ENCODE measurements around the gene S100A5. TPM values are rescaled to one million over a fixed set of nuclear protein-coding genes. Genes with fewer than 3 reads are reported as not detected.

Gene S100A5
- total RNA-seq, 4 donors from 2014 or later: not detected

GRCh38 chr1:153544453-153545066 lies 3.8 kb upstream of the S100A5 start:
- TF ChIP-seq CTCF (IDR thresholded peaks at IDR 0.05): no peak
- TF ChIP-seq POLR2AphosphoS5 (IDR thresholded peaks at IDR 0.05): no peak
- TF ChIP-seq EP300 (IDR thresholded peaks at IDR 0.05): no peak
- no peak for TF ChIP-seq POLR2A (IDR thresholded peaks at IDR 0.05)
- peak overlapping the region; percentile 30 to 90 (median 80) for H3K27ac ChIP-seq
- H3K4me3 ChIP-seq: peak overlapping the region; percentile 11 to 54
- 0 to 53% methylated on average over 1 to 3 of the region's 10 CpGs for whole genome bisulfite sequencing, 2 donors (ENCODE audit: low coverage in 1 of 2)
- H3K27me3 ChIP-seq: no peaks in the 10 kb centered on the region
- no peak for ATAC-seq
- H3K9me3 ChIP-seq: no peaks in the 10 kb centered on the region
- H3K4me1 ChIP-seq: peaks cover 5 to 82% (median 68%) of the 10 kb centered on the region in 3 donors
- no peaks in the 10 kb centered on the region for H3K36me3 ChIP-seq

DNA sequence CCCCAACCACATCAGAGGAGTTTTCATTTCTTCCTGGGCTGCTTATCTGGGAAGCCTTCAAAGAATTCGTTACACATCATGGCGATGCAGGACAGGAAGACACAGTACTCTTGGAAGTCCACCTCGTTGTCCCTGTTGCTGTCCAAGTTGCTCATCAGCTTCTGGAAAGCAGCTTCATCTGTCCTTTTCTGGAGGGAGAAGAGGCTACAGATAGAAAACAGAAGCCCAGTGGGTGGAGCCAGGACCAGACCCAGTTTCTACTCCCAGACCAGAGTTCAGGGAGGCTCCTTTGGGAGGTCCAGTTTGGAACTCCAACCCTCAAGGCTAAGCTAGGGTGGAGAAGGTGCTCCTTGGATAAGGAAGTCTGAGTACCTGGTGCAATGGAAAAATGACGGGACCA lies 3.0 kb upstream of the S100A5 start:
- no peaks in the 10 kb centered on the region for H3K27me3 ChIP-seq
- ATAC-seq: no peak
- H3K27ac ChIP-seq: peak overlapping the region in 3 of 4 donors; percentile 79 to 90 (median 82)
- no peaks in the 10 kb centered on the region for H3K9me3 ChIP-seq
- H3K36me3 ChIP-seq: no peaks in the 10 kb centered on the region
- TF ChIP-seq POLR2AphosphoS5 (IDR thresholded peaks at IDR 0.05) (no peak), POLR2A (IDR thresholded peaks at IDR 0.05) (no peak), EP300 (IDR thresholded peaks at IDR 0.05) (no peak), CTCF (IDR thresholded peaks at IDR 0.05) (no peak)
- H3K4me1 ChIP-seq: peaks cover 5 to 74% (median 60%) of the 10 kb centered on the region in 3 donors
- whole genome bisulfite sequencing, 2 donors (ENCODE audit: low coverage in 1 of 2): 60 to 73% methylated on average over 1 to 3 of the region's 4 CpGs
- peak overlapping the region in 1 of 2 donors; percentile 54 for H3K4me3 ChIP-seq

- Histone ChIP-seq H3K9me3 (no peaks in the 10 kb centered on the region), H3K36me3 (no peaks in the 10 kb centered on the region), H3K4me1 (peaks cover 5 to 68% (median 54%) of the 10 kb centered on the region in 3 donors), H3K27me3 (no peaks in the 10 kb centered on the region), H3K4me3 (peak overlapping the region in 1 of 2 donors; percentile 54), H3K27ac (peak overlapping the region in 3 of 4 donors; percentile 79 to 90 (median 82))
- no peak for TF ChIP-seq CTCF (IDR thresholded peaks at IDR 0.05)
- TF ChIP-seq POLR2A (IDR thresholded peaks at IDR 0.05): no peak
- TF ChIP-seq EP300 (IDR thresholded peaks at IDR 0.05): no peak
- no peak for TF ChIP-seq POLR2AphosphoS5 (IDR thresholded peaks at IDR 0.05)
- no peak for ATAC-seq
- WGBS, 2 donors (ENCODE audit: low coverage in 1 of 2): 58 to 86% methylated on average over 8 to 11 of the region's 13 CpGs
Measured at GRCh38 chr1:153542956-153543711, 2.4 kb upstream of the S100A5 start.

DNA sequence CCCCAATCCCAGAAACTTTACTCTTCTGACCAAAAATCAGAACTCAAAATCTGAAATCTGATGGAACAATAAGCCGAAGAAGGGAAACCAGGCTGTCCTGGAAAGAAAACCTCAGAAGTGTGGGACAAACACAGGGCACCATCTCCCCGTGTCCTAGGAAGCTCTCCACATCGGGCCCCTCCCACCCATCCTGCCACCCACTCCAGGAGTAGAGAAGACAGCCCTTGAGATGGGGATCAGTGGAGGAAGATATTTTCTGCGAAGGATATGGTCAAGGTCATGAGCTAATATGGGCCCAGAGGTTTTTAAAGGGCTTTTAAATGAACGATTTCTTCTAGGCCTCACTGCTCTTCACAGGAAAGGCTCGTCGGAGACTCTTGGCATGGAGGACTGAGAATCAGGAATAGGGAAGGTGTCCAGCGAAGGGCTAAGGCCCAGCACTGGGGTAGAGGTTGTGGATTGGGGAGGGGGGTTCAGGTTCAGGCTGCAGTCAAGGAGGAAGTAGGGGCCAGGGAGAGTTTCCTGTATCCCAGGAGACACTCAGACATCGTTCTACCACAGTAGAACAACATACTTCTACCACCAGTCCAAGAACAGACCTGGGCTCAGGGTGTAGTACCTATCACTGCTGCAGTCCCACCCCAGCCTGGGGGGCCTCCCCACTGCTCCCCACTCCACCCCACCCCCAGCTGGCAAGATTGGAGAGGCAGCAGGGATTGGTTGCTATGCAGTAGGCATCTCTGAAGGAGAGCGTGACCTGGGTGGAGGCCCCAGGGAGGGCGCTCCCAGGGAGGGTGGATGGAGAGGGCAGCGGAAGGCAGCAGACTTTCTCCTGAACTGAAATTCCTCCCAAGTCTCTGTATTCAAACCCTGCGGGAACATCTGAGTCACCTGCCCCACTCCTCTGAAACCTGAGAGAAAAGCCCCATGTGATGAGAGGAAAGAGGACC lies 1.2 kb upstream of the S100A5 start:
- H3K9me3 ChIP-seq: no peaks in the 10 kb centered on the region
- no peaks in the 10 kb centered on the region for H3K36me3 ChIP-seq
- no peak overlapping the region for H3K4me3 ChIP-seq
- no peaks in the 10 kb centered on the region for H3K27me3 ChIP-seq
- no peak for ATAC-seq
- WGBS, 2 donors (ENCODE audit: low coverage in 1 of 2): 50 to 66% methylated on average over 4 to 9 of the region's 13 CpGs
- no peak for TF ChIP-seq POLR2A (IDR thresholded peaks at IDR 0.05)
- no peak for TF ChIP-seq POLR2AphosphoS5 (IDR thresholded peaks at IDR 0.05)
- no peak for TF ChIP-seq EP300 (IDR thresholded peaks at IDR 0.05)
- no peak for TF ChIP-seq CTCF (IDR thresholded peaks at IDR 0.05)
- peak overlapping the region in 3 of 4 donors; percentile 48 to 90 (median 82) for H3K27ac ChIP-seq
- peaks cover 5 to 58% (median 41%) of the 10 kb centered on the region in 3 donors for H3K4me1 ChIP-seq

Measured in gastroesophageal sphincter (tissue), 4 donors.